Lower leg skin (tissue), 3 donors: ENCODE results near the gene C20orf96.

Experiments used
- POLR2A ChIP-seq, 2 donors: fragments of 450-650 bp; IDR thresholded peaks; one replicate each; pipeline ENCODE4 v1.6.1; 2016 to 2017; ENCODE audit warnings: antibody characterized with exemption in 2 of 2, mild to moderate bottlenecking in 1 of 2, moderate library complexity in 1 of 2
- TF ChIP-seq, protein P1 (sequence below), 3 donors: fragments of 450-650 bp; IDR thresholded peaks; one replicate each; pipeline ENCODE4 v1.5.1; 2016; ENCODE audit warnings: antibody characterized with exemption in 3 of 3, mild to moderate bottlenecking in 3 of 3, moderate library complexity in 2 of 3

- no peak for TF ChIP-seq POLR2A (IDR thresholded peaks at IDR 0.05)
- TF ChIP-seq, protein P1, sequence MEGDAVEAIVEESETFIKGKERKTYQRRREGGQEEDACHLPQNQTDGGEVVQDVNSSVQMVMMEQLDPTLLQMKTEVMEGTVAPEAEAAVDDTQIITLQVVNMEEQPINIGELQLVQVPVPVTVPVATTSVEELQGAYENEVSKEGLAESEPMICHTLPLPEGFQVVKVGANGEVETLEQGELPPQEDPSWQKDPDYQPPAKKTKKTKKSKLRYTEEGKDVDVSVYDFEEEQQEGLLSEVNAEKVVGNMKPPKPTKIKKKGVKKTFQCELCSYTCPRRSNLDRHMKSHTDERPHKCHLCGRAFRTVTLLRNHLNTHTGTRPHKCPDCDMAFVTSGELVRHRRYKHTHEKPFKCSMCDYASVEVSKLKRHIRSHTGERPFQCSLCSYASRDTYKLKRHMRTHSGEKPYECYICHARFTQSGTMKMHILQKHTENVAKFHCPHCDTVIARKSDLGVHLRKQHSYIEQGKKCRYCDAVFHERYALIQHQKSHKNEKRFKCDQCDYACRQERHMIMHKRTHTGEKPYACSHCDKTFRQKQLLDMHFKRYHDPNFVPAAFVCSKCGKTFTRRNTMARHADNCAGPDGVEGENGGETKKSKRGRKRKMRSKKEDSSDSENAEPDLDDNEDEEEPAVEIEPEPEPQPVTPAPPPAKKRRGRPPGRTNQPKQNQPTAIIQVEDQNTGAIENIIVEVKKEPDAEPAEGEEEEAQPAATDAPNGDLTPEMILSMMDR (IDR thresholded peaks at IDR 0.05), result no peak
Observed at GRCh38 chr20:325045-325888, 34.7 kb upstream of the C20orf96 start, which contains the start of gene SOX12.
